ENCODE data around the gene HHAT. TPM values are rescaled to one million over a fixed set of nuclear protein-coding genes. Genes with fewer than 3 reads are reported as not detected.
"Not testable (repeated sequence)": the region's sequence is repeated elsewhere in the genome, so short reads cannot be mapped to it uniquely, and the experiment has no call there.

The HHAT gene
- total RNA-seq, 1 donor from 2014 or later: 4.3 TPM

GRCh38 chr1:210657806-210658205 is 329.1 kb downstream of the HHAT start:
- H3K36me3 ChIP-seq: no peaks in the 10 kb centered on the region
- H3K4me1 ChIP-seq: no peaks in the 10 kb centered on the region
- no peaks in the 10 kb centered on the region for H3K27me3 ChIP-seq
- intact Hi-C loops (cut with DNase I): no loop called here
- ATAC-seq: no peak
- no peak for DNase-seq
- no peak overlapping the region for H3K4me3 ChIP-seq
- H3K27ac ChIP-seq: no peak overlapping the region
- H3K9me3 ChIP-seq: no peaks in the 10 kb centered on the region
- TF ChIP-seq CTCF (IDR thresholded peaks at IDR 0.05): no peak

GRCh38 chr1:210661520-210661919 is 332.8 kb downstream of the HHAT start:
- H3K9me3 ChIP-seq; ATAC-seq; intact Hi-C loops (cut with DNase I); H3K27me3 ChIP-seq; DNase-seq; H3K27ac ChIP-seq; H3K36me3 ChIP-seq; H3K4me1 ChIP-seq; H3K4me3 ChIP-seq: not testable (repeated sequence)

- DNase-seq: no peak
- no peaks in the 10 kb centered on the region for H3K9me3 ChIP-seq
- H3K36me3 ChIP-seq: no peaks in the 10 kb centered on the region
- H3K27me3 ChIP-seq: no peaks in the 10 kb centered on the region
- no peaks in the 10 kb centered on the region for H3K4me1 ChIP-seq
- H3K4me3 ChIP-seq: no peak overlapping the region
- no peak overlapping the region for H3K27ac ChIP-seq
- no peak for TF ChIP-seq CTCF (IDR thresholded peaks at IDR 0.05)
- no peak for ATAC-seq
- intact Hi-C loops (cut with DNase I): no loop called here
Observed at GRCh38 chr1:210662291-210663050, 333.8 kb downstream of the HHAT start.

- no peak for TF ChIP-seq CTCF (IDR thresholded peaks at IDR 0.05)
- H3K27ac ChIP-seq: no peak overlapping the region
- H3K27me3 ChIP-seq: no peaks in the 10 kb centered on the region
- H3K36me3 ChIP-seq: no peaks in the 10 kb centered on the region
- peak; percentile 9 for ATAC-seq
- H3K4me3 ChIP-seq: no peak overlapping the region
- H3K4me1 ChIP-seq: no peaks in the 10 kb centered on the region
- no peak for DNase-seq
- intact Hi-C loops (cut with DNase I): no loop called here
- no peaks in the 10 kb centered on the region for H3K9me3 ChIP-seq
Observed at GRCh38 chr1:210663730-210664573, 335.2 kb downstream of the HHAT start.

- ATAC-seq: no peak
- no peaks in the 10 kb centered on the region for H3K4me1 ChIP-seq
- H3K36me3 ChIP-seq: no peaks in the 10 kb centered on the region
- intact Hi-C loops (cut with DNase I): no loop called here
- H3K4me3 ChIP-seq: no peak overlapping the region
- no peaks in the 10 kb centered on the region for H3K27me3 ChIP-seq
- TF ChIP-seq CTCF (IDR thresholded peaks at IDR 0.05): no peak
- H3K9me3 ChIP-seq: no peaks in the 10 kb centered on the region
- no peak for DNase-seq
- no peak overlapping the region for H3K27ac ChIP-seq
Observed at GRCh38 chr1:210669951-210670350, 341.2 kb downstream of the HHAT start.

GRCh38 chr1:210674151-210674550 is 345.4 kb downstream of the HHAT start:
- no peaks in the 10 kb centered on the region for H3K27me3 ChIP-seq
- no peak for TF ChIP-seq CTCF (IDR thresholded peaks at IDR 0.05)
- H3K4me3 ChIP-seq: no peak overlapping the region
- H3K4me1 ChIP-seq: no peaks in the 10 kb centered on the region
- no peaks in the 10 kb centered on the region for H3K9me3 ChIP-seq
- intact Hi-C loops (cut with DNase I): no loop called here
- no peaks in the 10 kb centered on the region for H3K36me3 ChIP-seq
- ATAC-seq: no peak
- H3K27ac ChIP-seq: no peak overlapping the region
- no peak for DNase-seq

Measured in upper lobe of right lung (tissue), 1 donor.